Stomach (tissue), 9 donors: ENCODE measurements around the gene TMPRSS4. TPM values are rescaled to one million over a fixed set of nuclear protein-coding genes. Genes with fewer than 3 reads are reported as not detected.

Source experiments
- DNase-seq, 2 donors: peaks; one replicate each; pipeline versions ENCODE4 v3.0.0 to v3.0.0-alpha.2; 2013 to 2019
- H3K27ac ChIP-seq, 5 donors: fragments of 200-600 bp in 4 of 5; sonication (generic) in 4 of 5; one replicate each; pipeline ENCODE4 v1.5.1; 2013 to 2019; ENCODE audit warnings: mild to moderate bottlenecking in 1 of 5, moderate library complexity in 1 of 5
- H3K27me3 ChIP-seq, 3 donors: fragments of 200-600 bp; sonication (generic); one replicate each; pipeline ENCODE4 v1.5.1; 2017 to 2019; ENCODE audit warnings: mixed run types in 1 of 3
- H3K36me3 ChIP-seq, 4 donors: fragments of 200-600 bp; sonication (generic); 1 replicate in 3 of 4; 2 replicates in 1 of 4; pipeline ENCODE4 v1.5.1; 2016 to 2019
- H3K4me1 ChIP-seq, 4 donors: fragments of 200-600 bp; sonication (generic); one replicate each; pipeline ENCODE4 v1.5.1; 2016 to 2019
- H3K4me3 ChIP-seq, 4 donors: fragments of 200-600 bp; sonication (generic) in 3 of 4; one replicate each; pipeline ENCODE4 v1.5.1; 2016 to 2019; ENCODE audit warnings: mild to moderate bottlenecking in 1 of 4
- H3K9me3 ChIP-seq, 4 donors: fragments of 200-600 bp; sonication (generic); one replicate each; pipeline ENCODE4 v1.5.1; 2016 to 2019
- EP300 ChIP-seq: sonication (generic); formaldehyde crosslinking; IDR thresholded peaks from one replicate; pipeline ENCODE4 v1.6.1; 2017; ENCODE audit warnings: antibody characterized with exemption
- POLR2A ChIP-seq, 4 donors: fragments of 450-650 bp; IDR thresholded peaks; one replicate each; pipeline ENCODE4 v1.6.1; 2016; ENCODE audit warnings: antibody characterized with exemption in 4 of 4, control low read depth in 2 of 4, mild to moderate bottlenecking in 1 of 4, moderate library complexity in 1 of 4
- POLR2AphosphoS5 ChIP-seq, 3 donors: sonication (generic); formaldehyde crosslinking; IDR thresholded peaks; one replicate each; pipeline ENCODE4 v1.6.1; 2016; ENCODE audit warnings: antibody characterized with exemption in 3 of 3
- WGBS, 5 donors: extraction: QIAGEN DNeasy Blood & Tissue Kit in 3 of 5; methylation state at CpG; one replicate each; pipeline versions ENCODE4 v1.1.5 to v1.1.7; 2013 to 2018; 5-methylcytosine and 5-hydroxymethylcytosine counted together
- intact Hi-C: fragments of 100-400 bp; cut with DNase I; formaldehyde crosslinking; loops from one replicate; pipeline ENCODE4 v1.15.1; 2023; ENCODE audit warnings: low total_unique reads
- polyA plus RNA-seq, 3 donors: library from polyadenylated mRNA; stranded (reverse); fragments of 200-250 nt; gene quantifications; one replicate each; pipeline ENCODE4 v1.2.3, GENCODE V29; 2013
- total RNA-seq, 5 donors: library from RNA; depleted of rRNA; stranded (reverse); fragments of >200 nt; gene quantifications; one replicate each; pipeline versions ENCODE4 v1.1.0 to v1.2.3, GENCODE V29; 2014 to 2016
- TF ChIP-seq, protein P1 (sequence below), 7 experiments: fragments of 450-650 bp in 4 of 7; fragments of 200-600 bp in 3 of 7; sonication (generic) in 3 of 7; IDR thresholded peaks; one replicate each; pipeline ENCODE4 v1.5.1; 2016 to 2019; ENCODE audit warnings: antibody characterized with exemption in 7 of 7, control low read depth in 2 of 7, mild to moderate bottlenecking in 1 of 7
- donor health status: healthy with polysubstance abuse.
- donor health status: Bipolar disorder and iron deficiency.
- donor health status: healthy.

TMPRSS4 gene
- total and polyA plus RNA-seq, 8 donors = 4.7 to 498 (median 18.1) TPM

DNA sequence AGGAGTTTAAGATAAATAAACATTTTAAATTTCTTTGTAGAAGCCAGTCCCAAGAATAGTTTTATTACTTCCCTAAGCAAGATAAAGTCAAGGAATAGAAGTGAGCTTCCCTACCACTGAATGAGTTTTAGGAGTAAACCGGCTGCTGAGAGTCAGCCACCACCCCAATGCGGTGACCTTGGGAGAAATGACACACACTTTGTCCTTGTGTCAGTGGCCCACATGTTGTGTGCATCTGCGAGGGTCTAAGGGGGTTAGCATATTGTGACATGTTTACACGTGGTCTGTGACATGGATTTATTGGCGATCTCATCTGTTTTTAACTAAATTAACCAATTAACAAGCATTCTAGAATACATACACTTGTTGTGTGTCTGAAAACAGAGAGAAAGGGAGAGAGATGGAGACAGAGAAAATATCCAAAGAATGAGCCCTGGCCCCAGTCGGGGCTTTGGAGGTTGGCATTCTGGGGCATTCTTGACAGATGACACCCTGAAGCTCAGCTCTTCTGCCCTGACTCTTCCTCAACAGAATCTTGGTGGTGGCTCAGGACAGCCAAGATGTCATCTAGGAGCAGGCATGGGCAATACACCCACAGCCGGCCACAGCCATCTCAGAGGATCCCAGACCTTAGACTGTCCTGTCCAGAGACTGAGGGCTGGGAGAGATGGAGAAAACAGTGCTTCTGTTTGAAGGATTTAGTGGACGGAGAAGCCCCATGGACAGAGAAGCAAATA lies 29.7 kb upstream of the TMPRSS4 start:
- 72 to 80% (median 79%) methylated on average over 8 of the region's 8 CpGs for WGBS, 5 donors
- Histone ChIP-seq H3K27me3 (no peaks in the 10 kb centered on the region), H3K9me3 (no peaks in the 10 kb centered on the region), H3K4me3 (no peak overlapping the region), H3K4me1 (no peaks in the 10 kb centered on the region), H3K27ac (no peak overlapping the region), H3K36me3 (no peaks in the 10 kb centered on the region)
- intact Hi-C loops = no loop called here
- DNase-seq = no peak
- TF ChIP-seq, protein P1, sequence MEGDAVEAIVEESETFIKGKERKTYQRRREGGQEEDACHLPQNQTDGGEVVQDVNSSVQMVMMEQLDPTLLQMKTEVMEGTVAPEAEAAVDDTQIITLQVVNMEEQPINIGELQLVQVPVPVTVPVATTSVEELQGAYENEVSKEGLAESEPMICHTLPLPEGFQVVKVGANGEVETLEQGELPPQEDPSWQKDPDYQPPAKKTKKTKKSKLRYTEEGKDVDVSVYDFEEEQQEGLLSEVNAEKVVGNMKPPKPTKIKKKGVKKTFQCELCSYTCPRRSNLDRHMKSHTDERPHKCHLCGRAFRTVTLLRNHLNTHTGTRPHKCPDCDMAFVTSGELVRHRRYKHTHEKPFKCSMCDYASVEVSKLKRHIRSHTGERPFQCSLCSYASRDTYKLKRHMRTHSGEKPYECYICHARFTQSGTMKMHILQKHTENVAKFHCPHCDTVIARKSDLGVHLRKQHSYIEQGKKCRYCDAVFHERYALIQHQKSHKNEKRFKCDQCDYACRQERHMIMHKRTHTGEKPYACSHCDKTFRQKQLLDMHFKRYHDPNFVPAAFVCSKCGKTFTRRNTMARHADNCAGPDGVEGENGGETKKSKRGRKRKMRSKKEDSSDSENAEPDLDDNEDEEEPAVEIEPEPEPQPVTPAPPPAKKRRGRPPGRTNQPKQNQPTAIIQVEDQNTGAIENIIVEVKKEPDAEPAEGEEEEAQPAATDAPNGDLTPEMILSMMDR (IDR thresholded peaks at IDR 0.05) = no peak
- no peak for TF ChIP-seq EP300
- TF ChIP-seq POLR2AphosphoS5 (IDR thresholded peaks at IDR 0.05) = no peak
- TF ChIP-seq POLR2A (IDR thresholded peaks at IDR 0.05) = no peak

DNA sequence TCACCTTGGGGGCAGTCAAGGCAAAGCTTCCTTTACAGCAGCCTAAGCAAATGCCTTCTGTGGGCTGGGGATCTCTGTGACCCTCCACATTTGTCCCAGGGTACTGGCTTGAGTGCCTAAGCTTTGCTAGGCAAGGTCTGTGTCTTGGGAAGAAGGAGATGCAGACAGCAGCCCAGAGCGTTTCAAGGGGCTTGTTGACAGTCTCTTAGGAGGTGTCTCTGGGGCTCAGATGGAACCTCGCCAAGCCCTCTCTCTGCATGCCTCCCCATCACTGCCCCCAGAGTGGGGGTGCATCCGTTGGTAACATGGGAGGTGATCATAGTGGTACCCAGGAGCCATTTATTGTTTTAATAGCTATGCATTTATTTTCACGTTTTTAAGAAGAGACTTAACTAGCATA lies 29.1 kb upstream of the TMPRSS4 start:
- Histone ChIP-seq H3K4me3 (no peak overlapping the region), H3K4me1 (no peaks in the 10 kb centered on the region), H3K36me3 (no peaks in the 10 kb centered on the region), H3K9me3 (no peaks in the 10 kb centered on the region), H3K27ac (no peak overlapping the region), H3K27me3 (no peaks in the 10 kb centered on the region)
- no peak for DNase-seq
- WGBS, 5 donors = 62 to 83% (median 78%) methylated on average over 4 of the region's 4 CpGs
- TF ChIP-seq POLR2AphosphoS5 (IDR thresholded peaks at IDR 0.05) (no peak), EP300 (no peak), POLR2A (IDR thresholded peaks at IDR 0.05) (no peak)
- TF ChIP-seq, protein P1 (IDR thresholded peaks at IDR 0.05) = no peak
- intact Hi-C loops = no loop called here

DNA sequence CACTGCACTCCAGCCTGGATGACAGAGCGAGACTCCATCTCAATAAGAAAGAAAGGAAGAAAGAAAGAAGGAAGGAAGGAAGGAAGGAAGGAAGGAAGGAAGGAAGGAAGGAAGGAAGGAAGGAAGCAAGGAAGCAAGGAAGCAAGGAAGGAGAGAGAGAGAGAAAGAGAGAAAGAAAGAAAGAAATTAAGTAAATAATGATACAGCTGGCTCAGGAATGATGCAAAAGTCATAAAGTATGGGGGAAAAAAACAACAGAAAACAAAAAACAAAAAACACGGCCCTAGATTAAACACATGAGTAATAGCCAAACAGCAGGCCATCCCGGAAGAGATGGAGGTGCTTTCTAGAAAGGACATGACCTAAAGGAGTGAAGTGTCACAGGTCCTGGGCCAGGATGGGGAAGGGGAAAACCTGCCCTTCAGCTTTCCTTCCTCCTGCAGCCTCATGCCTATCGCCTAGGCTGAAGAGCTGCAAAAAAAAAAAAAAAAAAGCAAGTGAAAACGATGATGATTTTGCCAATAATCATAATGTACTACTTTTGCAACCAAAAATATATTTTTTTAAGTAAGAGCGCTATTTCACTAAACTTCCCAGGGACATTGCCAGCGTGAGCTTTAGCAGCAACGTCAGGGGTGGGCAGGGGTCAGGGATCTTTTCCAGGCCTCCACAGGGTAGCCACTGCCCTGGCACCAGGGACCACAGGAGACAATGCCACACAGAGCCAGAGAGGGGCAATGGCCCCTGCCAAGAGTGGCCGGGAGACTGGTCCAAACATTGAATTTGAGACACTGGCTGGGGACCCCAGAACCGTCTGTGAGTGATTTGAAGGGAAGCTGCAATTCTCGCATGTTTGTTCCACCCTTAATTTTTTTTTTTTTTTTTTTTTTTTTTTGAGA lies 28.2 kb upstream of the TMPRSS4 start:
- WGBS, 5 donors = 65 to 73% (median 70%) methylated on average over 11 of the region's 11 CpGs
- Histone ChIP-seq H3K4me1 (peaks cover 0 to 6% (median 0%) of the 10 kb centered on the region in 4 donors), H3K27me3 (no peaks in the 10 kb centered on the region), H3K9me3 (no peaks in the 10 kb centered on the region), H3K27ac (no peak overlapping the region), H3K36me3 (no peaks in the 10 kb centered on the region), H3K4me3 (no peak overlapping the region)
- intact Hi-C loops = no loop called here
- no peak for TF ChIP-seq EP300
- no peak for TF ChIP-seq POLR2A (IDR thresholded peaks at IDR 0.05)
- no peak for TF ChIP-seq POLR2AphosphoS5 (IDR thresholded peaks at IDR 0.05)
- TF ChIP-seq, protein P1 (IDR thresholded peaks at IDR 0.05) = no peak
- DNase-seq = peak in 1 of 2 donors; percentile 20

DNA sequence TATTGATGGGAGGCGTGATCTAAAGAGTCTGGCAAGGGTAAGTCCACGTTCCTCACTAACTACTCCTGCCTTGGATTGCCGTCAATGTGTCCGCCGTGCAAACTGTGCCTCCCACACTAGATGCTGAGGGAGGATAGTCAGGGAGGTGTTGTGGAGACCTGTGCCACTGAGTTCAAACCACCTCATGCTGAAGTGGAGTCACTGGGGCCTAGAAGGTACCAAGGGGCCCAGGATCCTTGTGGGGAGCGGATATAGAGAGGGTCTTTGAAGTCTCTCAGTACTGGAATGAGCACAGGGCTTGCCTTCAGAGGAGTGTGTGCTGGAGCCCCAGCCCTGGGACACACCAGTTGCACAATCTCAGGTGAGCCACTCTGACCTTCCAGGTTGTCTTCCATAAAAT lies 27.1 kb upstream of the TMPRSS4 start:
- no peaks in the 10 kb centered on the region for H3K9me3 ChIP-seq
- no peak overlapping the region for H3K4me3 ChIP-seq
- H3K27ac ChIP-seq = no peak overlapping the region
- intact Hi-C loops = loop anchor here (10.0 kb wide), 1 partner anchor 105 kb away; no protein-coding TSS in a partner anchor
- TF ChIP-seq EP300 (no peak), POLR2A (IDR thresholded peaks at IDR 0.05) (no peak), POLR2AphosphoS5 (IDR thresholded peaks at IDR 0.05) (no peak)
- TF ChIP-seq, protein P1 (IDR thresholded peaks at IDR 0.05) = no peak
- no peaks in the 10 kb centered on the region for H3K36me3 ChIP-seq
- H3K4me1 ChIP-seq = peaks cover 0 to 6% (median 0%) of the 10 kb centered on the region in 4 donors
- DNase-seq = peak in 1 of 2 donors; percentile 4
- 92 to 96% (median 93%) methylated on average over 6 of the region's 6 CpGs for WGBS, 5 donors
- H3K27me3 ChIP-seq = no peaks in the 10 kb centered on the region
